HK-2 (cell line): Measurements from ENCODE around the gene PAMR1.
A peak's percentile ranks its signal among the peaks of the same experiment; 100 is the strongest.
"Not testable (repeated sequence)": the region's sequence is repeated elsewhere in the genome, so short reads cannot be mapped to it uniquely, and the experiment has no call there.

Source experiments
- DNase-seq: peaks from one replicate; pipeline ENCODE4 v3.0.0-alpha.2; 2018; ENCODE audit not compliant: unreplicated experiment

PAMR1 gene

DNA sequence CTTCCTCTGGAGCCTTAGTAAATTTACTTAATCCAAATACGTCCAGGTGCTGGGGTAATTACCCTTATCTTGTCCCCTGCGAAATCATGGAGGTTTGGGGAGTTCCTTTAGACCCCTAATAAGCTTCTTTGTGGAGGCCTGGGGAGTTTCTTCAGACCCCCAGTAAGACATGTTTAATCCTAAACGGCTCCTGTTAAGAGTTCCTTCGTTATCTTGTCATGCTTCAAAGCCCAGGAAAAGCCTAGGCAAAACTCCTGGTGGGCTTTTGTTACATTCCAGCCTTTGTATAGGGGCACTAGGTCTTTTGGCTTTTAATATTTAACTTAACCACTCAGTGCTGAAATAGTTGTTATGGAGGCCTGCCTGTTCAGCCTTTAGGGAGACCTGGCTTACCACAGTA is 18.1 kb upstream of the PAMR1 start:
- no peak for DNase-seq

DNA sequence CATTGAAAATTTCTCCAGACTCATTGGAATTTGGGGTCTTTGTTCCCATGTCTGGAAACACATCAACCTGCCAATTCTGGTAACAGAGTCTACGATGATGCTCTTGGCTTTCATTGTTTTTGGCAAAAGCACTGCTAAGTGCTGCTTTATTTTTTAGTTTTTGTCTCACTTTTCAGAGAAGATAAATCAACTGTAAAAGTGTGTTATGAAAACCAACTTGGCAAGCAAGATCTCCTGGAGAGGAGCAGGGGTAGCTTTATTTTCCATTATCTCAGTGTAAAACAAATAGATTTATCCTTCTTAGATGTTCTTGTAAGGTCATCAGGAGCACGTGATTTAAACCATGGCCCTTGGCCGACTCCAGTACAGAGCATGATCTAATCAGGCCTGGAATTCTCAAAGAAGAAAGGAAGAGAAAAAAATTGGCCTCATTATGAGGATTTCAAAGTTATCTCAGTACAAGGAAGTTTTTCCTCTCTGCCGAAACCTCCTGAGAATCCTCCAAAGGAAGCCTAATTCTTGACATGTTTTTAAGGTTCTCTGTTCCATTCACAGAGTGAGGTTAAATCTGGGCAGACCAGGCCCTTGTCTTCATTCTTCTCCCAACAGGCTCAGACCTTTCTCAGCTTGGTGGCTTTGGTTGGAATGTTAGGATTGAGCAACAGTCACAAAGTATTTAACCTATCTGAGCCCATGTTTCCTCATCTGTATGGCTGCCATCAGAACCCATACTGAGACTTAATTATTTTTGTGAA is 16.4 kb upstream of the PAMR1 start:
- DNase-seq = no peak

DNA sequence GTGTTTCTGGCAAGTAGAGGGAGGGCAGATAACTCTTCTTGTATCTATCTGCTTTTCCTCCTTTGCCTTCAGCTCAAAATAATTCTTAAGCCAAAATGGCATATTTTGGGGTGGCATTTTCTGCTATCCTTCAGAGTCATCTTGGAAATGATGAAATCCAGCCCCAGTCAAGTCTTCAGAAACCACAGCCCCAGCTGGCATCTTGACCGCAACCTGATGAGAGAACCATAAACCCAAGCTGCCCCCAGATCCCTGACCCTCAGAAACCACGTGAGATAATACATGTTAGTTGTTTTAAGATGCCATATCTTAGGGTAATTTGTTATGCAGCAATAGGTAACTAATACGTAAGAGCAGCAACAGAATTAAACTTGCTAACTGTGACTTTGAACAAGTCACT is 15.1 kb upstream of the PAMR1 start:
- DNase-seq = no peak

DNA sequence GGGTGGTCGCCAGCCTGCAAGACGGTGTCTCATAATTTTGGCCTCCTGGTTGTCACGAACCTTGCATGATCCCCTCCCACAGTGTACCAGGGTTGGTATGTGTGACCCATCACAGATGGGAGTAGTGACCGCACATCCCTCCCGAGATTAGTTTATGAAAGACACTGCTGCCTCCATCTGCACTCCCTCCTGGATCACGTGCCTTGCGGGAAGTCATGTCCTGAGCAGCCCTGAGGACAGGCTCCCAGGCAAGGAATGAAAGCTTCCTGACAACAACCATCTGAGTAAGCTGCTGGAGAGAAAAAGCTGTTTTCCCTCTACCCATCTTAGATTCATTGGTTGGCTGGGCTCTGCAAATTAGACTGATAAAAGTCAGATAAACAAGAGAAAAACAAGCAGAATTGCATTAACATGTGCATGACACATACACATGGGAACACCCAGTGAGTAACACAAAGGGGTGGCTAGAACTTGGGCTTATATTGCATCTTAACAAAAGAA is 14.4 kb upstream of the PAMR1 start:
- no peak for DNase-seq

DNA sequence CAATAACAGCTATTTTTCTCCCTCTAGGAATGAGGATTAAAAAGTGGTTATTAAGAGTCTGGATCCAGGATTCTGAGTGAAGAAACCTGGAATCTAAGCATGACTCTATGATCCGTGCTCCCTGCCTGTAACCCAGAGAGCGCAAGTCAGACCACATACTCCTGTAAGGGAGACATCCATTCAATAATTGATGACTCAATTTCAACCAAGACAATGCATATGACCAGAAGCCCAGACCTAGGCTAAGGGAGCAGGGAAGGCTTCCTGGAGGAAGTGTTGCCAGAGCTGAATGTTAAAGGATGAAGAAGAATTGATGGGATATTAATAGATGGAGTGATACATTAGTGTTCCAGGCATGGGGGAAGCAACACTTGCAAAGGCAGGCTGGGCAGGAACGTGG is 13.8 kb upstream of the PAMR1 start:
- no peak for DNase-seq

DNA sequence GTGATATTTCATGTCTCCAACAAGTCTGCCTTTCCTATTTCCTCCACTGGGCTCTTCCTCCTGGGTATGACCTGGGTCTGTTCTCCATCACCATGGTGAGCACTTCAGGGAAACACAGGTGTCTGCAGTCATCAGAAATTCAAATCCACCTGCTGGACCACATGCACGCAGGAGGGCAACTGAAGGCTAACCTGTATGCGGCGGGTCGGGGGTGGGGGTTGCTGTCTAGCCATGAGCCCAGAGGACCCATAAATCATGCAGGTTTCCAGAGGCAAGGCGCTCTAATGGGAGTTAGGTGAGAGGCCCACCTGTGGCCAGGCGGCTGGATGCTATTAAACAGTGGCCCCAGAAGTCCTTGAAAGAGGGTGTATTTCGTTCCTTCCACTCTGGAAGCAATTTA is 11.1 kb upstream of the PAMR1 start:
- DNase-seq = no peak

DNA sequence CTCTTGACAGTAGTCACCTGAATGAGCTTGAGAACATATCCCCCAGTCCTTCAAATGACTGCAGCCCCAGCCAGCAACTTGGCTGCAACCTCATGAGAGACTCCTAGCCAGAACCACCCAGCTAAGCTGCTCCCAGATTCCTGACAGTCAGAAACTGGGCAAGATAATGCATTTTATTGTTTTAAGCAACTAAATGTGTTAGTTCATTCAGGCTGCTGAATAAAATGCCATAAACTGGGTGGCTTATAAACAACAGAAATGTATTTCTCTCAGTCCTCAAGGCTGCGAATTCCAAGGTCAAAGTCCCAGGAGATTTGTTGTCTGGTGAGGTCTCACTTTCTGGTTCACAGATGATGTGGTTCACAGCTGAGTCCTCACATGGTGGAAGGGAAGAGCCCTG is 5.8 kb upstream of the PAMR1 start:
- DNase-seq = no peak

DNA sequence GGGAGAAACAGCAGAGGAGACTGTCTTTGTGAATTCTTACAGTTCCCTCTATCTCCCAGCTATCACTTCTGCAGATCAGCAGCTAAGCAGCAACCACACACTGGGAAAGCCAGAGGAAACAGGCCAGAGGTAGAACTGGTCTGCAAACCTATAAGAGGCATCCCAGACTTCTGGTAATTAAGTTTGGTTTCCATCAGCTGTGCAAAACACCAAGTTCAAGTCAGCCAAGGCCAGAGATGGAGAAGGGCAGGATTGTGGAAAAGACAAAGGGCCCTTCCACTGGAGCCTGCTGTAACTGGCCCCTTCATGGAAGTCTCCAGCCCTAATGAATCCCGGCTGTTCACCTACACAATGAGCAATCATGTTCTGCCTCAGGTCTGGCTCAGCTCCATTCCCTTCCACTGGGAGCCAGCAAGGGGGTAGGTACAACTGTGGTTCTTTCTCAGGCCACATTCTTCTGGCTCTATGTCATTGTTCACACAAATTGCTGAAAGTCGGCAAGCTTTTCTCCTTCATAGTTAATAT is 4.6 kb upstream of the PAMR1 start:
- DNase-seq = peak; percentile 18

DNA sequence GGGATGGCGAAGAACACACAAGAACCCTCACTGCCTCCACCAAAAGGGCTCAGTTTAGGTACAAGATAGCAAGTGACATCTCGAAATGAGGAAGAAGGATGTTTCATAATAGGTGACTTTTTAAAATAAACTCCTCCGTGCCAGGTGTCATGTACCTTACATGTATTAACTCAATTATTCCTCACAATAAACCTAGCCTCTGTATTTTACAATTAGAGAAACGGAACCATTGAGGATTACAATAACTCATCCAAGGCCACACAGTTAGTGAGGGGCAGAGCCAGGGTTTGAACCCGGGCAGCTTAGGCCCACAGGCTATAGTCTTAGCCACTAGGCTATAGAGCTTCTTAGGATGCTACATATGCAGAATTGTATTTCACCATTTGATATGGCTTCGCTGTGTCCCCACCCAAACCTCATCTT is 965 bp upstream of the PAMR1 start:
- DNase-seq = no peak

DNA sequence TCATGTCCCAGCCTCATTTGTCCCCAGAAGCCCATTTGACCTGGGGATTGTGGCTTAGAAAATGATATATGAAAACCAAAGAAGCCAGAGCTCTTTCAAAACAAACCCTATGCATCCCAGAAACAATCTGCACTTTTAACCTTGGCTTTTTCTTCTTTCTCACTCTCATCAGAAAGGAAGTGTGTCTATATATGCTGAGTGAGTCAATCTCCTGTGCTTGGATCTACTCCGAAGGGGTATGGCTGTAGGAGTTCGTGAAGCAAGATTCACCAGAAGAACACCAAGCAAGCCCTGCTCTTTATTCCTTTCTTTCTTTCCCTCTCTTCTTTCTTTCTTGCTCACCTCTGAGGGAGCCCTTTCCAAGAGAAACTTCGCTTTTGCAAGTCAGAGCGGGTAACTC is 636 bp downstream of the PAMR1 start:
- no peak for DNase-seq

DNA sequence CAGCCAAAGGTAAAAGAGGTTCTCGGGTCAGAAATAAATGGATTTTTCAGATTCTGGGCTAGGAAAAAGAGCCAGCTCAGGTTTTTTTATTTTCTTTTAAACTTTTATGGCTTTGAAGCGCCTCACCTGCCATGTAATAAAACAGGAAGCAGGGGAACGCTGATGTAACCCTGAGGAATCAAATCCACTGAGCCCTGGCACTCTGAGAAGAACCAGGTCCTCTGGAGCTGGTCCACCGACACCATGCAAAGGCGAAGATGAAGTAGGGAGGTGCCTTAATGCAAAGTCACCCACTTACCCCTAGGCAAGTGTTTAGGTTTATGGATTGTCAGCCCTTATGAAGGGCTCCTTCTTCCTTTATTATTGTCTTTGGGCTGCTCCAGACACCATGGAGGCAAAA is 1.6 kb downstream of the PAMR1 start:
- no peak for DNase-seq

DNA sequence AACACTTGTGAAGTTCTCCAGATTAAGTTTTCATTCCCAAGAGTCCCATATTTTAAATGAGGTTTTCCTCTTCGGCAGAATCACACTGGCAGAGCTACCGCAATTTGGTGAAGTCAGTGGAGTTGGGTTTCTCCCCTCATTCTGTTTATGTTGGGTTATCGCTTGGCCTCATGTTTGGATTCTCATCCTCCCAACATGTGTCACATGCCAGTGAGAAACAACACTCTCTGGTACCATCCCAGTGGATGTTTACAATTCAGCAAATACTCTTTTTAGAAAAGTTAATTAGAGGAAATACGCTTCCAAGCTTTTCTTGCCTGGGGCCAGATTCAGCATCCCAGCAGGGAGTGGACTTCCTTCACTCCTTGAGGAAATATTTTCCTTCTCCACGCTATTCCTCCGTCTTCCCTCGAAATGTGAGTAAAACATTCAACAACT is 2.1 kb downstream of the PAMR1 start:
- DNase-seq = no peak

DNA sequence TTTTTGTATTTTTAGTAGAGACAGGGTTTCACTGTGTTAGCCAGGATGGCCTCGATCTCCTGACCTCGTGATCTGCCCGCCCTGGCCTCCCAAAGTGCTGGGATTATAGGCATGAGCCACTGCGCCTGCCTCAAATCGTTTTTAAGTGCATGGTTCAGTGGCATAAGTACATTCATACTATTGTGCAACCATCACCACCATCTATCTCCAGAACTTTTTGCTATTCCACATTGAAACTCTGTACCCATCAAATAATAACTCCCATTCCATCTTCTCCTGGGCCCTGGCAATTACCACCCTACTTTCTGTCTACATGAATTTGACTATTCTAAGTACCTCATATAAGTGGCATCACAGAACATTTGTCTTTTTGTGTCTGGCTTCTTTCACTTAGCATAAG is 3.3 kb downstream of the PAMR1 start:
- not testable (repeated sequence) for DNase-seq

DNA sequence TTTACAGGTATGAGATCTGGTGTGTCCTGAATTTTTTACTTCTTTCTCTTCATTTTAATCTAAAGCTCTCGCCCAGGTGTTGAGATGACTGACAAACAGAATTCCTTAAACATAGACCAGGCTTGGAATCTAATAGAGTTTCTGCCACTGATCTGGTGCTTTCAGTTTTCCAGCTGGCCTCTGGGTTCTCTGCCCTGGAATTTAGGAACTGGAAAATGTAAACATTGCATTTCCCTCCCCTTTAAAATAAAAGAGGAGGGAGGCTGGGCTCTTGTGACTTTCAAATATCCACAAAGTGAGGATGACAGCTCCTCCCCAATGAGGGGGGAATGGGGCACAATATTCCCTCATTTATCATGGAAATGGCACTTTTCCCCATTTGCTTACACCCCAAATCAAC is 5.0 kb downstream of the PAMR1 start:
- no peak for DNase-seq

DNA sequence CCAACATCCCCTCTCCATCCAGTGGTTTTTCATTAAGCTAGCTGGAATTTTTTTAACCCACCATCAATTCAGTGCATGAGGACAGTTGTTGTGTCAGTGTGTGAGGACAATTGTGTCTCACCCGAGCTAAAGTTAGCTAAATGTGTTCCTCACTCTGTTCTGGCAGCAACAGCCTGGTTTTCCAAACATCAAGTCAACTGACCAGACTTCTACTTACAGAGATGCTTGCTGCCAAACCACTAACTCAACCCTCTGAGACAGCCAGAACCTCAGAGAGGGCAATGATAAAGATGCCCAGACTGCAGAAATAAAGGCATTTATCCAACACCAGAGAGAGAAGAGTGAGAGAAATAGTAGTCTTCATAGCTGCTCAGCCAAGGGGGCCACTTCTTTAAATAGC is 6.7 kb downstream of the PAMR1 start:
- DNase-seq = no peak

DNA sequence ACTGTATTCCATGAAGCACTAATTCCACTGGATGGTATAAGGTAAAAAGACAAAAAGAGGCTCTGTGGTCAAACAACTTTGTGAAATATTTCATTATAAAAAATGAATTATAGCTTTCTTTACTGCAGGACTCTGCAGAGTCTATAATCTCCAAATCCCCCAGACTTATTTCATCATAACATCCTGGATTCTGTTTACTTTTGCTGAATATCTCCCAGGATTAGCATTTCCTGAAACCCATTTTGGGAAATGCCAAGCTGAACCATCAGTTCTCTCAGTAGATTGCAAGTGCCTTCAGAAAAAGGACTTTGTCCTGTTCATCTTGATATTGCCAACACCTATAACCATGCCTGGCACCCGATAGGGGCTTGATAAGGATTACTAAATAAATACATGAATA is 7.9 kb downstream of the PAMR1 start:
- DNase-seq = no peak

DNA sequence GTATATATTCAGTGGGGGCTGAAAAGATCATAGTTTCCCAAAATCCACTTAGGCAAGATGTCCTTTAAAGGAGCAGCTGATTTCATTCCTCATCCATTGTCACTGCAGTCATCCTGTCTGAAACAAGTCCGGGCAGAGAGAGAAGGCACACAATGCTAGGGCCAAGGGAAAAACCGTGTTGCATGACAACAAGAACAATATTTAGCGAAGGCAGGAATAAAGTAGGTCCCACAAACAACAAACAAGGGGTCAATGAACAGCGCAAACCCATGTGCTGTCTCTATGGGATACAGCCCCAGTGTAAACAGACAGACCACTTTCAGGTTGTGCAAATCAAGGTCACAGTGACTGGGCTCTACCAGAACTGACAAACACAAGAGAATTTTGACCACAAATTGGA is 9.0 kb downstream of the PAMR1 start:
- DNase-seq = no peak

DNA sequence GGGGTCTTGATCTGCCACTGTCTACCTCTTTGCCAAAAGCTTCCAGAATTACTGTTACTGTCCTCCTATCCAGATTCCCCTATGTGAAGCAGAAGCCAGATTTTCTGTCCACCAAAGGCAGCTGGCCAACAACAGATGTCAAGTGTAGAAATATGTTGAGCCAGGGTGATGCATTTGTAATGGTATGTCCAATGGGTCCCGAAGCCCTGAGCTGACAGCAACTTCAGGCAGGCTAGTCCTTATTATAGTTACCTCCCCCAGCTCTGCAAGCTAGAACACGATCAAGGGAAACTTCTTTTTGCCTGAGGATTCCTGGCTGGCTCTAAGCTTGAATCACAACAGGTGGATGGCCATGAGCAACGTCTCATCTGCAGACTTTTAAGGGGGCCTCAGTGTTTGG is 10.2 kb downstream of the PAMR1 start:
- DNase-seq = no peak

DNA sequence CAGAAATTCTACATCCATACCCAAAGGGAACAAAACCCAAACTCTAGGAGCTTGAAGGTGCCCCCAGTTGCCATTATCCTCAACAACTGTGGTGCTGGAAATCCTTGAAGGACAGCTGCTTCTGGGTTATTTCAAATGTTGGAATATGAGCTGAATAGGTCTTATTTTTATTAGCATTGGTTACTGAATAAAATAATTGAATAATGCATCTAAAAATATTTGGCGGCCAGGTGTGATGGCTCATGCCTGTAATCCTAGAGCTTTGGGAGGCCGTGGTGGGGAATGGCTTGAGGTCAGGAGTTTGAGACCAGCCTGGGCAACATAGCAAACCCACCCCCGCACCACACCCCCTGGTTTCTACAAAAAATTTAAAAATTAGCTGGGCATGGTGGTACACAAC is 10.9 kb downstream of the PAMR1 start:
- no peak for DNase-seq

DNA sequence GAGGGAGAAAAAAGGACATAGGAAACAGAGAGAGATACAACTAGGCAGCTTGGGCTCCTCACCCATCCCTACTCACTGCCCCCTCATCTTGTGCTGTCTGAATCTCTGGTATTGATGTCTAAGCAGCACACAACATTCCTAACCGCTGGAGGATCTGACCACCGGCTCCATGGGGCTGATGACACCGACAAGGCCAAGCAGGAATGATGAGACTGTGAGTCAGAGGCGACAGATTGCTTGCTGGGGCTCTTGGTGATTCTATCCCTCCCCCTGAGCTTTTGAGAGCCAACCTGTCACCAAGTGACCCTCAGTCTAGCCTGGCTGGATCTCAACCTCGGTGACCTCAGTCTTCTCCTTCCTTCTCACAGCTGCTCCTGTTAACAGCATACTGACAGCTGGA is 13.8 kb downstream of the PAMR1 start:
- peak; percentile 54 for DNase-seq

DNA sequence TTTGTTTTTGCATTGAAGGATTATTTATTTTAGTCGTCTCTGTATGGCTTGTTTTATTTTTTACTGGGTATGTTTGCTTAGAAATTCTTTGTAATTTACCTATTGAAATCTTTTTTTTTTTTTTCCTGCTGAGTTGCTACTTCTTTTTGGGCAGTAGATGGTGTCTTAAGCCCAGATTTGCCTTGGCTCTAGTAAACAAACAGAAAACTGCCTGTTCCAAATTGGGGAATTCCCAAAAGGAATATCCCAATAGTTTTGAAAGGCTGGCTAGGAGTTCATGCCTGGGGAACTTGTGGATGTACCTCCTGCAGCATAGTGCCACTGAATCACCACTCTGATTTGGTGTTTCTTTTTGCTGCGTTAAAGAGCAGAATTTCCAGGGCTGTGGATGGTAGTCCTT is 17.7 kb downstream of the PAMR1 start:
- DNase-seq = no peak

DNA sequence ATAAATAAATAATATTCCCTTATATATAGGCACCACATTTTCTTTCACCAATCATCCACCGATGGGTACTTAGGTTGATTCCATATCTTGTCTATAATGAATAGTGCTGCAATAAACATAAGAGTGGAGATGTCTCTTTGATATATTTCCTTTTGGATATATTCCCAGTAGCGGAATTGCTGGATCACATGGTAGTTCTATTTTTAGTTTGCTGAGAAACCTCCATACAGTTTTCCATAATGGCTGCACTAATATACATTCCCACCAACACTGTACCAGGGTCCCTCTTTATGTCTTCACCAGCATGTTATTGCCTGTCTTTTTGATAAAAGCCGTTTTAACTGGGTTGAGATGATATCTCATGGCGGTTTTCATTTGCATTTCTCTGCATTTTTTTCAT is 23.6 kb downstream of the PAMR1 start:
- DNase-seq = no peak

DNA sequence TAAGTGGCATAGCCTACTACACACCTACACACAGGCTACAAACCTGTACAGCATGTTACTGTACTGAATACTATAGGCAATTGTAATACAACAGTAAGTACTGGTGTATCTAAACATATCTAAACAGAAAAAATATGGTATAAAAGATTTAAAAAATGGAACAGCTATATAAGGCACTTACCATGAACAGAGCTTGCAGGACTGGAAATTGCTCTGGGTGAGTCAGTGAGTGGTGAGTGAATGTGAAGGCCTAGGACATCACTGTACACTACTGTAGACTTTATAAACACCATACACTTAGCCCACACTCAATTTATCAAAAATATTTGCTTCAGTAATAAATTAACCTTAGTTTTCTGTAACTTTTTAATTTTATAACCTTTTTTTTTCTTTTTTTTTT is 24.7 kb downstream of the PAMR1 start:
- DNase-seq = no peak

DNA sequence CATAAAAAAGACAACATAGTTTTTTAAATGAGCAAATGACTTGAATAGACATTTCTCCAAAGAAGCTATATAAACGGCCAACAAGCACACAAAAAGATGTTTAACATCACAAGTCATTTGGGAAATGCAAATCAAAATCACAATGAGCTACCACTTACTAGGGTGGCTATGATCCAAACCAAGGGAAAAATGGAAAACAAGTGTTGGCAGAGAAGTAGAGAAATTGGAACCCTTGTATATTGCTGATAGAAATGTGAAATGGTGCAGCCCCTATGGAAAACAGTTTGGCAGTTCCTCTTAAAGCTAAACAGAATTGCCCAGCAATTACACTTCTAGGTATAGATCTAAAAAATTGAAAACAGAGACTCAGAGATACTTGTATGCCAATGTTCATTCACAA is 29.0 kb downstream of the PAMR1 start:
- DNase-seq = no peak
